MM.1S (cell line): Measurements from ENCODE around the gene CPNE2.

ENCODE experiments used
- DNase-seq: peaks from one replicate; pipeline ENCODE4 v3.0.0-alpha.2; 2015
- H2AFZ ChIP-seq: fragments of 300-600 bp; sonication (generic); 2 replicates; pipeline ENCODE4 v1.6.0; 2016; ENCODE audit warnings: antibody characterized with exemption, low read length
- H3F3A ChIP-seq: fragments of 300-600 bp; sonication (generic); 2 replicates; pipeline ENCODE4 v1.6.1; 2016; ENCODE audit warnings: mild to moderate bottlenecking, antibody characterized with exemption, low read length, moderate library complexity, mixed read lengths; ENCODE audit not compliant: insufficient read depth
- H3K27ac ChIP-seq: fragments of 300-600 bp; sonication (generic); 2 replicates; pipeline ENCODE4 v1.5.1; 2016; ENCODE audit warnings: mild to moderate bottlenecking, low read length
- H3K27me3 ChIP-seq: fragments of 300-600 bp; sonication (generic); replicated peaks from 2 replicates; pipeline ENCODE4 v1.6.0; 2016; ENCODE audit warnings: low read length; ENCODE audit not compliant: insufficient read depth
- H3K36me3 ChIP-seq: fragments of 300-600 bp; sonication (generic); replicated peaks from 2 replicates; pipeline ENCODE4 v1.6.1; 2016; ENCODE audit warnings: mild to moderate bottlenecking, low read length, mixed read lengths; ENCODE audit not compliant: insufficient read depth
- H3K4me1 ChIP-seq: fragments of 300-600 bp; sonication (generic); 2 replicates; pipeline ENCODE4 v1.6.1; 2016; ENCODE audit warnings: low read length, mixed read lengths
- H3K4me2 ChIP-seq: fragments of 300-600 bp; sonication (generic); 2 replicates; pipeline ENCODE4 v1.6.0; 2016; ENCODE audit warnings: low read depth, low read length
- H3K4me3 ChIP-seq: fragments of 300-600 bp; sonication (generic); 2 replicates; pipeline ENCODE4 v1.5.1; 2016; ENCODE audit warnings: low read length, mixed read lengths
- H3K79me2 ChIP-seq: fragments of 300-600 bp; sonication (generic); 2 replicates; pipeline ENCODE4 v1.6.1; 2016; ENCODE audit warnings: mixed run types, low read length, mixed read lengths
- H3K9ac ChIP-seq: fragments of 300-600 bp; sonication (generic); 2 replicates; pipeline ENCODE4 v1.6.1; 2016; ENCODE audit warnings: low read length, mixed read lengths
- H3K9me2 ChIP-seq: fragments of 300-600 bp; sonication (generic); replicated peaks from 2 replicates; pipeline ENCODE4 v1.6.1; 2016; ENCODE audit warnings: mild to moderate bottlenecking, low read length, mixed read lengths; ENCODE audit not compliant: insufficient read depth
- H3K9me3 ChIP-seq: fragments of 300-600 bp; sonication (generic); replicated peaks from 2 replicates; pipeline ENCODE4 v1.6.1; 2016; ENCODE audit warnings: mild to moderate bottlenecking, low read length, mixed read lengths; ENCODE audit not compliant: insufficient read depth
- H4K20me1 ChIP-seq: fragments of 300-600 bp; sonication (generic); 2 replicates; pipeline ENCODE4 v1.6.1; 2016; ENCODE audit warnings: mild to moderate bottlenecking, low read length, moderate library complexity, mixed read lengths; ENCODE audit not compliant: insufficient read depth
- EZH2 ChIP-seq: fragments of 300-600 bp; sonication (generic); optimal IDR thresholded peaks from 2 replicates; pipeline ENCODE3; 2017; ENCODE audit warnings: low read depth, mild to moderate bottlenecking, antibody characterized with exemption, low read length, mixed read lengths
- EZH2phosphoT487 ChIP-seq: fragments of 300-600 bp; sonication (generic); IDR thresholded peaks from 2 replicates; pipeline ENCODE4 v1.6.1; 2018; ENCODE audit warnings: antibody characterized with exemption, low read length
- TF ChIP-seq, protein P1 (sequence below): fragments of 300-600 bp; sonication (generic); IDR thresholded peaks from 2 replicates; pipeline ENCODE4 v1.5.1; 2016; ENCODE audit warnings: antibody characterized with exemption, low read length, mixed read lengths

CPNE2 gene

DNA sequence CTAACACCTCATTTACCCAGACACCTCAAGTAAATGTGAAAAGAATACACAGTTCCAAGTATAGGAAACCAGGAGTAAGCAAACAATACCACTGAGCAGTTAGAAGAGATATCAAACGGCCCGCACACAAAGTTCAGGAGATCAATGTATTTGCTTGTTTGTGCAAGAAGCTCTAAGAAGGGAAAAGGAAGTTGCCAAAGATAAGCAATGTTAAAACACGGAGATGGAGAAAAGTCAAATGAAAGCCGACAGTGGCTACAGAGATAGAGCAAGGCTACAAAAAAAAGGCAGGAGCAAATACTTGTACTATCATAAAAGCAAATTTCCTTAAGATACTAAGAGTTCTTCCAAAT lies 63.9 kb downstream of the CPNE2 start:
- Histone ChIP-seq H3K9me3 (no peaks in the 10 kb centered on the region), H3K27me3 (no peaks in the 10 kb centered on the region), H3F3A (no peaks in the 10 kb centered on the region), H3K36me3 (peaks cover 2% of the 10 kb centered on the region; the same call in 1 of the 2 replicates), H3K9ac (no peak overlapping the region), H3K4me1 (peaks cover 7% of the 10 kb centered on the region), H3K9me2 (no peaks in the 10 kb centered on the region), H2AFZ (no peak overlapping the region), H3K4me2 (no peak overlapping the region), H3K79me2 (no peaks in the 10 kb centered on the region), H3K4me3 (no peak overlapping the region), H3K27ac (no peak overlapping the region), H4K20me1 (no peaks in the 10 kb centered on the region)
- no peak for DNase-seq
- TF ChIP-seq, protein P1, sequence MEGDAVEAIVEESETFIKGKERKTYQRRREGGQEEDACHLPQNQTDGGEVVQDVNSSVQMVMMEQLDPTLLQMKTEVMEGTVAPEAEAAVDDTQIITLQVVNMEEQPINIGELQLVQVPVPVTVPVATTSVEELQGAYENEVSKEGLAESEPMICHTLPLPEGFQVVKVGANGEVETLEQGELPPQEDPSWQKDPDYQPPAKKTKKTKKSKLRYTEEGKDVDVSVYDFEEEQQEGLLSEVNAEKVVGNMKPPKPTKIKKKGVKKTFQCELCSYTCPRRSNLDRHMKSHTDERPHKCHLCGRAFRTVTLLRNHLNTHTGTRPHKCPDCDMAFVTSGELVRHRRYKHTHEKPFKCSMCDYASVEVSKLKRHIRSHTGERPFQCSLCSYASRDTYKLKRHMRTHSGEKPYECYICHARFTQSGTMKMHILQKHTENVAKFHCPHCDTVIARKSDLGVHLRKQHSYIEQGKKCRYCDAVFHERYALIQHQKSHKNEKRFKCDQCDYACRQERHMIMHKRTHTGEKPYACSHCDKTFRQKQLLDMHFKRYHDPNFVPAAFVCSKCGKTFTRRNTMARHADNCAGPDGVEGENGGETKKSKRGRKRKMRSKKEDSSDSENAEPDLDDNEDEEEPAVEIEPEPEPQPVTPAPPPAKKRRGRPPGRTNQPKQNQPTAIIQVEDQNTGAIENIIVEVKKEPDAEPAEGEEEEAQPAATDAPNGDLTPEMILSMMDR, result no peak
- no peak for TF ChIP-seq EZH2phosphoT487
- no peak for TF ChIP-seq EZH2

DNA sequence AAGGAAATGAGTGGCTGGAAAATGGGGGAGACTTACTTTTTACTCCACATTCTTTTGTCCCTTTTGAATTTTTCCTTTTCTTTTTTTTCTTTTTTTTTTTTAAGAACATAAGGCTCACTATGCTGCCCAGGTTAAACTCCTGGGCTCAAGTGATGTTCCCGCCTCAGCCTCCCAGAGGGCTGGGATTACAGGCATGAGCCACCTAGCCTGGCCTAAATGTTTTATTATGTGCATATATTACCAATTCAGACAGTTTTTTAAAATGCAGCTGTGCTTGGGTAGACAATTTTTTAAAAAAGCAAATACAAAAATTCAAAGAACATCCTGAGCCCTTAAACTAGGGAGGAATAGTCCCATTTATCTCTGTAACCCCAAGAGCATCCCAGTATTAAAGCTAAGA lies 65.2 kb downstream of the CPNE2 start:
- Histone ChIP-seq H3K79me2 (no peaks in the 10 kb centered on the region), H3K9me2 (no peaks in the 10 kb centered on the region), H3K4me3 (no peak overlapping the region), H3K27ac (no peak overlapping the region), H2AFZ (no peak overlapping the region), H4K20me1 (no peaks in the 10 kb centered on the region), H3K9me3 (no peaks in the 10 kb centered on the region), H3K4me1 (0 out of 2 replicates have a peak, but pooled peaks cover 3% of the 10 kb centered on the region), H3F3A (no peaks in the 10 kb centered on the region), H3K9ac (no peak overlapping the region), H3K36me3 (peaks cover 2% of the 10 kb centered on the region; the same call in 1 of the 2 replicates), H3K27me3 (no peaks in the 10 kb centered on the region), H3K4me2 (no peak overlapping the region)
- no peak for DNase-seq
- TF ChIP-seq EZH2phosphoT487 (no peak), EZH2 (no peak)
- TF ChIP-seq, protein P1, result no peak

DNA sequence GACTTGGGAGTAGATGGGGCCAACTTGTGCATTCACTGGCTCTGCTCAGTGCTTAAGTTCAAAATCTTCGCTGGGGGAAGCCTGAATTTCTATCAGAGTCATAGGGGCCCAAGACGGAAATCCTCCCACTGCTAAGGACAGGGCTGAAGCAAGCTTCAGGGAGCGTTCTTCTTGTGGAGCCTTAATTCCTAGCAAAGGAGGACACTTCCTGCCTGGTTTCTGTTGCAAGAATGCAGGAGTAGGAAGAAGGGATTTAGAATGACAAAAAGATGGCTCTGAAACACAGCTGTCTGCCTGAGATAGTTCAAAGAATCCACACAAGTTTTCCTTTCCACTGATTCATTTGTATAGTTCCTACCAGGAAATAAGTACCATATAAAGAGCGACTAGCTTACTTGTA lies 67.1 kb downstream of the CPNE2 start:
- H3K4me2 ChIP-seq, result no peak overlapping the region
- no peak overlapping the region for H3K27ac ChIP-seq
- no peak for DNase-seq
- no peak overlapping the region for H2AFZ ChIP-seq
- no peaks in the 10 kb centered on the region for H3K9me2 ChIP-seq
- TF ChIP-seq EZH2phosphoT487, result no peak
- no peaks in the 10 kb centered on the region for H3K4me1 ChIP-seq
- H3K36me3 ChIP-seq, result no peaks in the 10 kb centered on the region; the same call in 1 of the 2 replicates
- H3K79me2 ChIP-seq, result no peaks in the 10 kb centered on the region
- no peaks in the 10 kb centered on the region for H3K27me3 ChIP-seq
- no peaks in the 10 kb centered on the region for H4K20me1 ChIP-seq
- H3K9me3 ChIP-seq, result no peaks in the 10 kb centered on the region
- no peaks in the 10 kb centered on the region for H3F3A ChIP-seq
- no peak overlapping the region for H3K9ac ChIP-seq
- no peak overlapping the region for H3K4me3 ChIP-seq

DNA sequence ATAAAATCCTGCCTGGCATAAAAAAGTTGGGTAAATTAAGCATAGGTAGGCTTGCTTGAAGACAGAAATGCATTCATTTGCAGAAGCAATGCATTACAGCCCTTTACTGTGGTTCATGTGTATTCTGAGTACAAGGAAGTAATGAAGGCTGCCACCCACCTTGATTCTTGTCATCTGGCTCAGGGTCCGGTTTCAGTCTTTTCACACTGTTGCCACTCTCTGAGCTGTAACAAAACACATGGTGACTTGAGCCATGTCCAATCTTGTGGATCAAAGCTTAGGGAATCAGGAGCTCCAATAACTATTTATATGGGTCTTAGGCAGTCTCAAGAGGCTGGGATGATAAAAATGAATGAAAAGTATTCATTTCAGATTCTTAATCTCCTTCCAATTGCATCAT lies 71.5 kb downstream of the CPNE2 start:
- no peaks in the 10 kb centered on the region for H3F3A ChIP-seq
- no peak overlapping the region for H3K4me2 ChIP-seq
- H3K27ac ChIP-seq, result no peak overlapping the region
- no peaks in the 10 kb centered on the region for H3K27me3 ChIP-seq
- DNase-seq, result no peak
- H3K4me3 ChIP-seq, result no peak overlapping the region
- H4K20me1 ChIP-seq, result no peaks in the 10 kb centered on the region
- H3K4me1 ChIP-seq, result no peaks in the 10 kb centered on the region
- H3K36me3 ChIP-seq, result peaks cover 9% of the 10 kb centered on the region
- no peak overlapping the region for H2AFZ ChIP-seq
- TF ChIP-seq EZH2phosphoT487 (no peak), EZH2 (no peak)
- TF ChIP-seq, protein P1, result no peak
- H3K79me2 ChIP-seq, result no peaks in the 10 kb centered on the region
- no peaks in the 10 kb centered on the region for H3K9me2 ChIP-seq
- no peak overlapping the region for H3K9ac ChIP-seq
- no peaks in the 10 kb centered on the region for H3K9me3 ChIP-seq
